CD4-positive, alpha-beta T cell treated with Interleukin-2 at 100 ng/mL for 4 hours (primary cell): ENCODE measurements around the gene HOXC12.

Experiments used
- DNase-seq: peaks from one replicate; pipeline ENCODE4 v3.0.0-alpha.2; 2020; ENCODE audit warnings: low spot score

Gene HOXC12

DNA sequence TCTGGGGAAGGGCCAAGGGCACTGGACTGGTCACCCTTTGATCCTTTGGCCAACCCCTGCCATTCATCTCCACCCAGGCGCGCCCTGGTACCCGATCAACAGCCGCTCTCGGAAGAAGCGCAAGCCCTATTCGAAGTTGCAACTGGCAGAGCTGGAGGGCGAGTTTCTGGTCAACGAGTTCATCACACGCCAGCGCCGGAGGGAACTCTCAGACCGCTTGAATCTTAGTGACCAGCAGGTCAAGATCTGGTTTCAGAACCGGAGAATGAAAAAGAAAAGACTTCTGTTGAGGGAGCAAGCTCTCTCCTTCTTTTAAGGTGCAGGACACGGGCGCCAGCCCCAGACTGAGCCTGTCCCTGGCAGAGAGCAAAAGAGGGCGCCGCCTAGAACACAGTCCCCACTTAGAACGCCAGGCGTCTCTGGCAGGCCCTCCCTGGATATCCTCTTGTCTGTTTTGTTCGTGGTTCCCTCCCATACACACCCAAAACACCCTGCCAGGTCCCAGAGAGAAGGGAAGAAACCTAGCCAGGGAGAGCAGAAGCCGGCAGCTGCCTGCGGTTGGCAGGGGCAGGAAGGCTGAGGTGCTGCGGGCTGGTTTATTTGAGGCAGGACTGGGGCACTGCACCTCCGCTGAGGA lies 1.7 kb downstream of the HOXC12 start:
- no peak for DNase-seq

DNA sequence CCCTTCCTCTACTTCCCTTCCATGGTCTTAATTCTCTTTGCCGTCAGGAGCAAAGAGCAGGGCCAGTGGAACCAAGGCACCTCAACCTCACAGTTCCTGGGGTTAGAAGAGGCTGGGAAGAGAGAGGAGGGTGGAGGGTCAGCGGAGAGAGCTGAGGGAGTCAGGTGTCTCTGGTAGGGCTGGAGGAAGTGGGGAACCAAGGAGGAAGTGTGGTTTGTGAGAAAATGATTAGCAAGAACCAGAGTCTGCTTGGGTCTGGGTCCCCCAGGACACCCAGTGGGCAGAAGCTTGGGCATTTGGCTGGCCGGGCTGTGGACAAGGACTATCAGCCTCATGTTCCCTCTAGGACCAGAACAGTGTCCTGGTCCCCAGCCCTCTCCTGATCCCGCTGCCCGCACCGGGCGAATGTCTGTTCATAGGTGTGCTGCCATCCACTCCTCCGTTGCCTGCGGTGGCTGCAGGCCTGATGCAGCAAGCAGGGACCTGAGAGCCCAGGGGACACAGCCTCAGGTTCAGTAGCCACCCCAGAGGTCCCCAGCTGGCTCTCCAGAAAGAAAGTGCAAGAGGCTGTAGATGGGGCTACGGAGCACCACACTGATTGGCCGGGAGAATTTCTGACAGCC lies 2.3 kb downstream of the HOXC12 start:
- no peak for DNase-seq

DNA sequence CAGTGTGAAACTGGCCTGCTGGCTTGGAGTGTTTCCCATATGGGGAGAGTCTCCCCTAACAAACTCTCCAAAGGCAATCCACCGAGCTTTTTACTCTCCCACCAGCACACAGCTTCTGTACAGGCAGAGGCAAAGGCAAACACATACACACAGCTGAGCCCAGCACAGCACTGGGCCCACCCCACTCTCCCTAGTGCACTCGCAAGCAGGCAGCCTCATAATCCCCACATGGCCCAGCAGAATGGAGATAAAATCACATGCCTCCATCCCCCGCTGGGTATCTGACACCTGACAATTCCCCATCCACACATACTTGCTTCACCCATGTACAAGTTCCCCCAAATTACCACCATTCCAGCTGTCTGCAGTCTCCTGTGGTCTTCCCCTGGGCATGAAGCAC lies 3.4 kb downstream of the HOXC12 start:
- no peak for DNase-seq

DNA sequence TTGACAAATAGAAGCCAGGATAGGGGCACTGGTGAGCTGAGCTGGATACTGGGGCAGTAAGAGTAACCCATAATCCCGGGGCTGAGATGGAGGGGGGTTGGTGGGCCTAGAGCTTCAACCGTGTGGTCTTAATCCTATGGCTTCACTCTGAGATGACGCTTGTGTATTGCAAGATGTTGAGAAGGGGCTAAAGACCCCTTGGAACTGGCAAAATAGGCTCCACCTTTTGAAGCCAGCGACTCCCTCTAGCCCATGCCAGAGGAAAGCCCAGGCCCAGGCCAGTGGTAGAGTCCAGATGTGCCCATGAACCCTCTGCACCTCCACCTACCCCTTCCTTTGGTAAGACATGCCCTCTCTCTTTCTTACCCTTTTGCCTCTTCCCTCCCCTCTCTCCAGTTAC lies 4.6 kb downstream of the HOXC12 start:
- no peak for DNase-seq

DNA sequence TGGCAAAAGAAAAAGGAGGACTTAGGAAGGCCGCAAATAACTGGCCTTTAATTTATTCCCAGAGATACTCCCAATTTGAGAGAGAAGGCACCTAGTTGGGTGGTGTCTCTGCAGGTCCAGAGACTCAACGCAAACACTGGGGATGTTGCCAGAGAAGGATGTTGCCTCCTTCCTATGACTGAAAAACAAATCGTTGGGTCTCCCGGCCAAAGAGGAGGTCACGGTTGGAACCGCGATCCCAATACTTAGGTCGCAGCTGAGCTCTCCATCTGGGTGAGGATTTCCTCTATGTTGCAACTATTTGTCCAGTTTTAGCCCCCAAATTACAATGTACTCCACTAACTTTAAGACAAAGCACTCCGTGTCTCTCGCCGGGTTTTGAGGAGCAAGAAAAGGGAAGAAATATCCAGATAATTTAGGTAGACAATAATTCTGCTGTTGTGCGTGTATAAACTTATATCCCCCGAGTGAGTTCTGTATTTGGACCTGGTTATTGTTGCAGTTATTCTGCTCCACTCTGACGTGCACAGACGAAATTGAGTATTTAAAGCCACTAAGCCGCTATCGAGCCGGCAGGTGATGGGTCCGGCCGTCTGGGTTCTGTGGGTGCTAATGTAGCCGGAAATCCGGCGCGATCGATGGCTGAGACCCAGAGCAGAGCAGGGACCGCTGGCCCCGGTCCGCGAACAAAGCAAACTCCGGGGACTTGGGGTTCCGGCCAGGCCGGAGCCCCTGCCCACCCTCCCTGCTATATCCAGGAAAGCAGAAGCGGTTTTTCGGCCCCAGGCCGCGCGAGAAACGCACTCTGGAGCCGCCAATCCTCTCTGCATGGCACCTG lies 5.7 kb downstream of the HOXC12 start:
- DNase-seq: no peak

DNA sequence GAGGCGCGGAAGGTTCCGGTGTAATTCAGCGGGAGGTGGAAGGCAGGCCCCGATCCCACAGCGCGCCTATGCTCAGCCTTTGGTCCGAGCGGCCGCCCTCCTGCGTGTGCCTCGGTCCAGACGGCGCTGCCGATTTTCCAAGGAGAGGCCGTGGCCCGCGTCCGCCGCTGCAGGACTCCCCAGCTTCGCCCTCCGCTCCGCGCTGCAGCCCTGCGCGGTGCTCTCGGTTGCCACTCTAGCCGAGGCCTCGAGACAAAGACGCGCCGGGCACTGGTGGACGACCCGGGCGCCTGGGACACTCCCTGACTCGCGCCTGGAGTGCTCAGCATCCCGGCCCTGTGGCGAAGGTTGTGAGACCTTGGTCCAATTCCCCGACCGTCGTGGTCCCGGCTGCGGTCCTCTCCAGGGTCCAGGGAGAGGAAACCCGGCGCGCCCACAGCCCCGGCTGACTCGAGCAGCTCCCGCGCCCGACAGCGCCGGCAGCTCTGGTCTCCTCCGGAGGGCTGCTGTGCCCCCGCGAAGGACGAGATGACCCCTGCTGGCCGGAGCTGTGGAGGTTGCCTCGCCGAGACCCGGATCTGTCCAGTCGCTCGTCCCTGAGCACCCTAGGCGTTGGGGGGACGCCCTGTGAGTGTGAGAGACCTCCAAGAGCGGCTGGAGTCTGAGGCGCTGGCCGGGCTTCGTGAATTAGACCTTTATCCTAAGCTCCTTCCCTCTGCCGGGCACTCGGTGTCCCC lies 6.5 kb downstream of the HOXC12 start:
- DNase-seq: no peak

DNA sequence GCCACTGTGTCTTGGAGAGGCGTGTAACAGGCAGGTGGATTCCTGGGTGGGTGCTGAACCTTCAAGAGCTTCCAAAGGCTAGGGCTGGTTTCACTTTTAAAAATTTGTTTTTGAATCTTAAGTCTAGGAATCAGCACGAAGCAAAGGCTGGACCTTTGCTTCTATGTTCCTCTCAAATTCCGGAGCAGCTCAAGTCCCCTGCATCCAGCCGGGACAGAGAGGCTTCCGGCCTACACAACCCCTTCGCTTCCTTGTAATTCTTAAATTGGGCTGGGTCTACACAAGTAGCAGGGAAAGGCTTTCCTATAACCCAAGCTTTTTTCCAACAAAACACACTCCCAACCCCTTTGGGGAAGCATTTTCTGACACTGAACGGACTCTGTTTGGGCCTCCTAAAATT lies 8.3 kb downstream of the HOXC12 start:
- no peak for DNase-seq

DNA sequence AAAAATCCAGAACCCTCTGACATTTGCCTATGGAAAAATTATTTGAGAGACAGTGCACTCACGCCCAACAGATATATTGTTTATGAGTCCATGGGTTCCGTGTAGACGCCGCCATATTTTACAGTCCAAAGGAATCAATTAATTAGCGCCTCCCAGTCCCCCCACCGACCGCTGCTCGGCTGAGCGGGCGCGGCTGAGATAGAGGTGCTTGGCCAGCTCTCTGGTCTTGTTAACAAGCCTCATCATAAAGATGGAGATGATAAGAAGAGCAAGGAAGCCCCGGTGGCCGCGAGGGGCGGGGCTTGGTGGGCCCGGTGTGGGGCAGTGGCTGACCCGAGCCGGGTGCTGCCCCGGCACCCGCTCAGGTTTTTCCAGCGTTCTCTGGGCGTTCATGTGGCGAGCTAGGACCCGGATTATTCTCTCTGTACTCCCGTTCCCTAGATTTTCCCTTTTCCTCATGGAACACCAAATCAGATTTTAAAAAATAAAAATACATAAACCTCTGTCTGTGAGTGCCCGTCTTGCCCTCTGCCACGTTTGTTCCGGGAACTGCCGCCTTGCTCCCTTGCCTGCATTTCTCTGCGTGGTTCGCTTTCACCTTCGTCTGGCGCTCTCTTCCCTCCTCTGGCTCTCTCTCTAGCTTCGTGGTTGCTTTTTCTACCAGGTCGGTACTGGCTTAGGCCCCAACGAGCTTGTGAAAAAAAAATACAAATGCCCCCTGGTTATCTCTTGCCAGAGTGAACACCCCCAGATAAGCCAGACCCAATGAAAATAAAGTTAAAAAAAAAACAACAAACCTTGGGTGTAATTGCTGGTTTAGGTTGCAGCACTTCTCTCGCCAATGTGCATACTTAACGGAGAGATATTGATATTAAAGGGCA lies 9.0 kb downstream of the HOXC12 start:
- no peak for DNase-seq

DNA sequence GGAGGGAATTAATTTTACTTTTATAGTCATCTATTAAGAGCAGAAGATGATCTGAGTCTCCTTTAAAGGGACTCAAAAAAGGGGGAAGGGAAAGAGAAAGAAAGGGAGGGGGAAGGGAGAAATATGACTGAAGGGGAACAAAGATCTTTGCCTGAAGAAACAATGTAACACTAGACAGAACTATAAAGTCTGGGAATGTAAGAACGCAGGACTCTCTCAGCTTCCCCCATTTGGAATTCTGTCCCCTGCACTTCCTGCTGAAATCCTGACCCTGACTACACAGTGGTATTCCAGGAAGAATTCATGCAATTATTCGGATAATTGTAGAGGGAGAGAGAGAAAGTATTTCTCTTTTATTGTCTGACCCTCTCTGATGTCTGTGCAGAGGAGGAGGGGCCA lies 9.6 kb downstream of the HOXC12 start:
- no peak for DNase-seq

DNA sequence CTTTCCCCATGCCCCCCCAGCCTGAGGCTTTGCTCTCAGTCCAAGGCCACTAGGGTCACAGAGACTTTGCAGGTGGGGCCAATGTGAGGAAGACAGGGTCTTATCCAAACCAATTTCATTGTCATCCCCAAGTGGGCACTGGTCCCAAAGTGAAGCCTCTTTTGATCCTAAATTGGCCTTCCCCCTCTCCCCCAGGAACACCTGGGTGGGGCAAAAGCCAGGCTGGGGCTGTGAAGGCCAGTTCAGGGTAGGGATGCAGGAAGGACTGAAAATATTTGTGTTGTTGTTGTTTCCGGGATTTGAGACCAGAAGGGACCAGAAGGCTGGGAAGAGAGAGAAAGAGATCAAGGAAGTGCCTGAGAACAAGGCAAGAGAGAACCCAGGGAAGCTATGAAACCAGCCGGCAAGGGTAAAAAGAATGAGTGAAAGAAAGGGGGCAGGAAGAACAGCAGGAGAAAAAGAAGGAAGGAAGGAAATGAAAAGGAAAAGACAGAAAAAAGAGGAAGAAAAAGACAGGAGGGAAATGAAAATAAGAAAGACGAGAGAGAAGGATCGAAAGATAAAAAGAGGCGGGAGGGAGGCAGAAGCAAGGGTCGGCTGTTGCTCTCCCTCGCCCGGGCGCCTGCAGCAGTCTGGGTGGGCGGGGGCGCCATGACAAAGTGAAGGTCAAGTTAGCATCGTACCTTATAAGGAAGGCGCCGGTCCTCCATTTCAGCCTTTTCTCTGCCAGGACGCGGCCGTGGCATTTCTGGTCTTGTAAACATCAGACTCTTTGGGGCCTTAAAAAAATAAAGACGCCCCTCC lies 10.8 kb downstream of the HOXC12 start:
- no peak for DNase-seq

DNA sequence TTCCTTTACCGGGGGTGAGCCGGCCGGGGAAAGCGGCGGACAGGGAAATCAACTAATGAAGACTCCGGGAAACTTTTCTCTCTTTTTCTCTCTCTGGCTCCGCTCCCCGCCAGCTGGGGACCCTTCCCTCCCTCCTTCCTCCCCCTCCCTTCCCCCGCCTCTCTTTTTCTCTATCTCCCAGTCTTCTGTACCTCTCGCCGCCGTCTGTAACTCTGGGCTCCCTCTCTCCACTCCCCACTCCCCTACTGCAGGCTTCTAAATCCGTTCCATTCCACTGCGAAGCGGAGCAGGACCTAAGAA lies 11.3 kb downstream of the HOXC12 start:
- DNase-seq: no peak

DNA sequence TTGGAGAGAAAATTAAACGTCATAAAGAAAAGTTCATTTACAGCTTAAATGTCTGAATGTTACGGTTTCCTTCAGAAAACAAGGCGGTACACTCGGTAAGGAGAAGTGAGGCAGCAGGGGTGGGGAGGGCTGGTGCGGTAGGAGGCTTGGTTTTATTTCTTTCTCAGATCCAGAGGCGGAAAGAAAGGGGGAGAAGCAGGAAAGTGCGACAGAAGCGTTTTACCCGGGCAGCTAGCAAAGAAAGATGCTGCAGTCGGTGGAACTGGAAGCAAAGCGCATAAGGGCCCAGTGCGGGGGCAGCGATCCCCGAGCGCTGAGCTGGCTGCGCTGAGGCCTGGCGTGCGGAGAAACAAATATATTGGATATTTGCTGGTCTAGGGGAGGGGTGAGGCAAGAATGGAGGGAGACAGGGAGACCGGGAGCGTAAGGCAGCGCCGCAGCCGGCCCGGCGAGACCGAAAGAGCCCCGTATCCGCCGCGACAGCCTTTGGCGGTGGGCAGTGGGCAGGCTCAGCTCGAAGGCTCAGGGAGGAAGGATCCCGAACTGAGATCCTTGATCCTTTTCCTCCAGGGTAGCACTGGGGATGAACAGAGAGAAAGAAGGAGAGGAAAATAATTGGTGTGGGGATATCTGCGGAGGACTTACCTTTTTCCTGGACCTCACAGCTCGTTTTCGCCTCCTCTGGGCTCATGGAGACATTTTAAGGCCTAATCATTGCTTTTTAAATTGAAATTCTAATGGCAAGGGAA lies 11.9 kb downstream of the HOXC12 start:
- no peak for DNase-seq

DNA sequence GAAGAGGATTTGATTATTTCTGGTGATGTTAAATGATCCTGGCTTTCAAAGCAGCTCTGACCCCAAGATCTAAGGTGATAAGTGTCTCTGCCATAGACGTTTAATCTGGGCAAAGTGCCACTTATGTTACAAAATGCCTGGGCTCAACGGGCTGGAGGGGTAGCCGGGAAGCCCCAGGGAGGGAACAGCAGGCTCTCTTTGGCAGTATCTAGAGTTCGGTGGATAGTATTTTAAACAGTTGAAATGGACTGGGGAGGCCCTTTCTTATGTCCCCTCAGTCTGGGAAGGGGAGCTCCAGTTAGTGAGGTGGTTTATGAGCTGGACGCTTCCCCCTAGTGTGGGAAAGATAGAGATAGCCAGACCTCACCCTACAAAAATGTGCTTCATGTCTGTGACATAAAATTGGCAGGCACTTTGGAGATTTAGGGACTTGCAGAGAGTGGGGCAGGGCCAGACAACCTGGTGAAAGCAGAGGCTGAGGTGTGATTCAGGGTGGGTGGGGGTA lies 12.8 kb downstream of the HOXC12 start:
- DNase-seq: no peak

DNA sequence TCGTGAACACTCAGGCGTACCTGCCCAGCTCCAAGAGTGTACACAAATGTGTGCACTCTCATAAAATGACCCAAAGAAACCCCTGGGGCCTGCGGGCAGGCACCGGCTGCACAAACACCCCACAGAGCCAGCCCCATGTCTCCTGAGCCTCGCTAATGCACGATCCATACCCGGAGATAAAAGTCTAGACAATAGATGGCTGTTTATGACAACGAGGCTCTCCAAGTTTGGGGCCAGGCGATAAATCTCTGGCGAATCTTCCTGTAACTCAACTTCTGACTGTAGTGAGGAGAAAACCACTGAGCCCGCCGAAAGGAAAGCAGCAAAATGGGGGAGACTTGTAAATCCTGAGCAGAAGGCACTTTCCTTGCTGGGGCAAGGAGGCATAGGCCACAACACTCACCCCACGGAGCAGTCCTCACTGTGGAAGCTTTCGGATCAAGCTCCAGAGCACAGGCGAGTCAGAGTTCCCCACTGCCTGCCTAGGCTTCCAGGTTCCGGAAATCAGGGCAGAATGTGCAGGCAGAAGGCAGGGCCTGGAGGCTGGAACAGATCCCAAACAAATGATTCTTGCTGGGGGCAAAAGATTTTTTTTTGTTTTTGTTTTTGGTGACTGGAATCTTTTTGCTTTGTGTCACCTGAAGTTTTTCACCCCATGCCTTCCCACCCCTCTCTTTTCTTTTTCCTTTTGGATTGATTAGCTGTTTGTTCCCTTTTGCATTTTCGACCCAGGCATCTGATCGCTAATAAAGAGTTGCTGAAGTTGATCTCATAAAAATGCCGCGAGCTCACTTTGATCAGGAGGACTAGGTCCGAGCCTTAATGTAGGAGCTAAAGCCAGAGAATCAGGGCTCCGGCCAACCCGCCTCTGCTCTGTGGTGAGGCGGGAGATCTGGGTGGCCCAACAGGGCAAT lies 13.8 kb downstream of the HOXC12 start:
- DNase-seq: no peak

DNA sequence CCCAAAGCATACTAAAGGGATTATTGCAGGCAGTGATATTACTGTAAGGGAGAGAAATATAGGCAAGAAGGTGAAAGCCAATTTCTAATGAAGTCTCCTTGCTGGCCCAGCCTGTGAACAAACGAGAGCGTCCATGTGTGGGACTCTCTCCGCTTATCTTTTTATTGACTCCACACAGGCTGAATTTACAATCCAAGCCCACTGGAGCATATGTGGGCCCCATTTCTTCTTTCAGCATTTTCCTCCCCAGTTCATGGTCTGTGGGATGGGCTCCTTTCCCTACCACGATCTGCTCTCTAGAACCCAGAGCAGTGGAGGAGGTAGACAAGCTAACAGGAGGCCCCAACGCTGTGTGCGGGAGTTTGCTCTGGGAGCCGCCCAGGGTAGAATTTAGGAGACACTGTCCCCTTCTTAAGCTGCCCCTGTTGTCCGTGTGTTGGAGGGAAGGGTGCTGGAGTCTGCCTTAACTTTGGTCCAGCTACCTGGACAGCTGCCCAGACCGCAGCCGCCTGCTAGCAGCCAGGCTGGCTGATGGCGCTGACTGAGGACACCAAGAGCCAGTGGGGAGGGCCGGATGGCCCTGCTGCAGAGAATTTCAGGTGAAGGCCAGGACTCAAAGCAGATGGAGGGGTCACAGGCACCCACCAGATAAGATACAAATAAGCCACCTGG lies 15.0 kb downstream of the HOXC12 start:
- DNase-seq: no peak

DNA sequence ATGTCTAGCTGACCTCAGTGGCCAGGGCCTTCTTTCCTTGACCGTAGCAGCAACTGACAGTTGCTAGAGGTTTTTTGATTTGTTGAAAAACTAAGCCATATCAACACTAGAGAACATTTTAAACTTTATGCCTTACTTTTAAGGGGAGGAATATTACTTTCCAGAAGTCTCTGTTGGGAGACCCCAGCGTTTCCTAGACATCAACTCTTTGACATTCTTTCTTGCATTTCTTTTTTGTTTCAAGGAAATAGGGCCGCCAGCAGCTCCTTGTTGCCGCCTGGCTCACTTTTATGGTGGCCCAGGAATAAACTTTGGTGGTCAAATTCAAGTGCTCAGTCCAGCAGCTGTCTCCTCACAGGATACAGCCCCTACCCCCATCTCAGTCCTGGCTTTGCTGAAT lies 15.7 kb downstream of the HOXC12 start:
- no peak for DNase-seq

DNA sequence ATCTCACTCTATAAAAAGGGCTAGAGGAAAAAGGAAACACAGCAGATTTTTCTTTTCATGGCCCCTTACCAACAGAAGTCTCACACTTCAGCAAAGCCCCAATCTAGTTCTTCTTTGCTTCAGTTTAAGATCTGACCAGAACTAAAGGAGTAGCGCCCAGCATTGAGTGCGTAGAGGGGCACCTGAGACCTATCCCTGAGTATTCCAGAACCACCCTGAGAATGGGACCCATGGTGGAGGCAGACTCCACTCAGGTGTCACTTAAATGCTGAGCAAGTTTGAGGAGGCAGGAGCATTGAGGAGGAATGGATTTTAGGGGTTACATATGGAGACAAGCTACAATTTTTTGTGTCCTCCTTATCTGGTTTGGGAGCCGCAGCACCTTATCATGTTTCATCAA lies 16.4 kb downstream of the HOXC12 start:
- no peak for DNase-seq

DNA sequence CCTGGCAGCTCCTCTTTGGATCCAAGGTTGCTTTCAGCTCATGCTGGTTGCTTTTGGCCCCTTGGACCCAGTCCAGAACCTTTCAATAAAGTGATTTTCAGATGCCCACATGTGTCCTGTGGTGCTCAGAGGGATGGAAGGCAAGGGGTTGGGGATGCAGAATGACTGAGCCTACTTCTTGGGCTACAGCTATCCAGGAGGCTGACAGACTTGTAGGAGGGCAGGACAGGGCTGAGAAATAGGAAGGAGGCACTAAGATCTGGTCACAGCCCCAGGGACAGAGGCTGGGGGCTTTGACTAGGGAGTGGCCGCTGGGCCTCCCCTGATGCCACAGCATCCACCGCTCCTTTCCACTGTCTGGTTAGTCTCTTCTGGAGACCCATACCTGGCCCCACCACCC lies 17.0 kb downstream of the HOXC12 start:
- no peak for DNase-seq
